ENCODE results near the gene TMEM79. TPM values are rescaled to one million over a fixed set of nuclear protein-coding genes. Genes with fewer than 3 reads are reported as not detected.

Gene TMEM79
- total and polyA plus RNA-seq, 10 donors, result 2.6 to 6.8 (median 4.5) TPM

DNA sequence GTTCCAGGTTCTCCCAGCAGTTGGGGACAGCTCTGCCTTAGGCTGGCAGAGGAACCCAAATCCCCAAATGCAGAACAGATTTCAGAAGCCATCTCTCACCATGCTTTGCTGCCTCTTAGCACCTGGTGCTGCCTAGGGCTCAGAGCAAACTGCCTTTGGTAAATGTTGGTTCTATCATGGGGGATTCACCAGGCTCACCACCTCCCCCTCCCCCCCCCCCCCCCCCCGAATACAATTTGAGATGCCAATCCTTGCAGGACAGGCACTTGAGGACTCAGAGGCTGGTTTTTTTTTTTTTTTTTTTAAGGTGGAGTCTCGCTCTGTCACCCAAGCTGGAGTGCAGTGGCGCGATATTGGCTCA lies 35.8 kb upstream of the TMEM79 start:
- Histone ChIP-seq H3K4me3 (no peak overlapping the region), H3K36me3 (peaks cover 0 to 46% (median 44%) of the 10 kb centered on the region in 6 donors), H3K27ac (no peak overlapping the region), H3K27me3 (replicated peaks in 1 of 7) (peaks cover 0 to 30% (median 12%) of the 10 kb centered on the region in 7 donors), H3K4me1 (peaks cover 11 to 53% (median 21%) of the 10 kb centered on the region in 6 donors), H3K9me3 (no peaks in the 10 kb centered on the region)
- DNase-seq, result no peak
- WGBS, 5 donors, result 76 to 97% (median 86%) methylated on average over 3 to 4 of the region's 4 CpGs
- TF ChIP-seq POLR2AphosphoS5 (IDR thresholded peaks at IDR 0.05), result no peak
- TF ChIP-seq POLR2A (IDR thresholded peaks at IDR 0.05), result no peak
- TF ChIP-seq, protein P1, sequence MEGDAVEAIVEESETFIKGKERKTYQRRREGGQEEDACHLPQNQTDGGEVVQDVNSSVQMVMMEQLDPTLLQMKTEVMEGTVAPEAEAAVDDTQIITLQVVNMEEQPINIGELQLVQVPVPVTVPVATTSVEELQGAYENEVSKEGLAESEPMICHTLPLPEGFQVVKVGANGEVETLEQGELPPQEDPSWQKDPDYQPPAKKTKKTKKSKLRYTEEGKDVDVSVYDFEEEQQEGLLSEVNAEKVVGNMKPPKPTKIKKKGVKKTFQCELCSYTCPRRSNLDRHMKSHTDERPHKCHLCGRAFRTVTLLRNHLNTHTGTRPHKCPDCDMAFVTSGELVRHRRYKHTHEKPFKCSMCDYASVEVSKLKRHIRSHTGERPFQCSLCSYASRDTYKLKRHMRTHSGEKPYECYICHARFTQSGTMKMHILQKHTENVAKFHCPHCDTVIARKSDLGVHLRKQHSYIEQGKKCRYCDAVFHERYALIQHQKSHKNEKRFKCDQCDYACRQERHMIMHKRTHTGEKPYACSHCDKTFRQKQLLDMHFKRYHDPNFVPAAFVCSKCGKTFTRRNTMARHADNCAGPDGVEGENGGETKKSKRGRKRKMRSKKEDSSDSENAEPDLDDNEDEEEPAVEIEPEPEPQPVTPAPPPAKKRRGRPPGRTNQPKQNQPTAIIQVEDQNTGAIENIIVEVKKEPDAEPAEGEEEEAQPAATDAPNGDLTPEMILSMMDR (IDR thresholded peaks at IDR 0.05 in 8 of 11, conservative IDR thresholded peaks at IDR 0.05 in 3 of 11), result no peak
- intact Hi-C loops (cut with DNase I; ENCODE audit: low total_unique reads), result no loop called here

DNA sequence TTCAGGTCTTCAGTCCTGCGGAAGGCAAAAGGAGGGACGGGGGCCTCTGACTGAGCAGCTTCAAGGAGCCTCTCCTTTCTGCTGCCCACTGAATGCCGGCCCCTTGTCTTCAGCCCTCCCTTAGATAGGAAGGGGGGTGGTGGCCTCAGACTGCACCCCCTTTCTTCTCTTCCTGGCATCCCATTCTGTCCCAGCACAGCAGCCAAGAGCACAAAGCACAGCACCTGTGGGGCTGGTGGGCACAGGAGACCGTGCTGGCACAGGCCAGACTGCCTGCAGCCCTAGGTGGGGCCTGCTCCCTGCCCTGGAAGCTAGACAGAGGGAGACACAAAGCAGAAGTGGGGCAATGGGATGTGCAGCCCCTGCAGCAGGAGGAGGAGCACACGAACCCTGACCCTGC lies 34.5 kb upstream of the TMEM79 start:
- H3K36me3 ChIP-seq, result peaks cover 0 to 59% (median 57%) of the 10 kb centered on the region in 6 donors
- DNase-seq, result no peak
- intact Hi-C loops (cut with DNase I; ENCODE audit: low total_unique reads), result no loop called here
- no peak for TF ChIP-seq POLR2A (IDR thresholded peaks at IDR 0.05)
- peak in 1 of 3 donors; percentile 42 for TF ChIP-seq POLR2AphosphoS5 (IDR thresholded peaks at IDR 0.05)
- TF ChIP-seq, protein P1 (IDR thresholded peaks at IDR 0.05 in 8 of 11, conservative IDR thresholded peaks at IDR 0.05 in 3 of 11), result no peak
- no peaks in the 10 kb centered on the region for H3K9me3 ChIP-seq
- H3K4me1 ChIP-seq, result peaks cover 11 to 53% (median 21%) of the 10 kb centered on the region in 6 donors
- peaks cover 0 to 23% (median 12%) of the 10 kb centered on the region in 7 donors for H3K27me3 ChIP-seq (replicated peaks in 1 of 7)
- H3K27ac ChIP-seq, result no peak overlapping the region
- 80 to 93% (median 87%) methylated on average over 5 of the region's 5 CpGs for WGBS, 5 donors
- H3K4me3 ChIP-seq, result no peak overlapping the region

DNA sequence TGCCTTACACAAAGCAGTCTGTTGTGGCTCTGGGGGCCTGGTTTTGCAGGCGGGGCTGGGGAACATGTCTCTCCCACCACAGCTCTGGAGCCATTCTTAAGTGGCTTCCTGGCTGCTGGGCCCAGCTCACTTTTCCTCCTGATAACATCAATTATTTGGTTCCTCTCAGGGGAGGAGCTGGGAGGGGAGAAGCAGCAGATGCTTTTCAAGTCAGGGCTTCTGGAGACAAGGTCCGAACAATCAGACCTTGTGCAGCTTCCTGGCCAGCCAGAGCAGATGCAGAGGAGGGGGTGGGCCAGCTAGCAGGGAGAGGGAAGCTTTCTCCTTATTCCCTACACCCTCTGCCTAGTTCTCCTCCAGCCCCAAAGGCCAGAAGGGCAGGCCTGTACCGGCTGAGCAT lies 32.6 kb upstream of the TMEM79 start:
- peaks cover 0 to 35% (median 5%) of the 10 kb centered on the region in 6 donors for H3K4me1 ChIP-seq
- intact Hi-C loops (cut with DNase I; ENCODE audit: low total_unique reads), result no loop called here
- peaks cover 0 to 3% (median 0%) of the 10 kb centered on the region in 7 donors for H3K27me3 ChIP-seq (replicated peaks in 1 of 7)
- H3K27ac ChIP-seq, result peak overlapping the region in 2 of 8 donors; percentile 0 to 18
- peak in 1 of 3 donors; percentile 45 for TF ChIP-seq POLR2AphosphoS5 (IDR thresholded peaks at IDR 0.05)
- TF ChIP-seq, protein P1 (IDR thresholded peaks at IDR 0.05 in 8 of 11, conservative IDR thresholded peaks at IDR 0.05 in 3 of 11), result no peak
- TF ChIP-seq POLR2A (IDR thresholded peaks at IDR 0.05), result no peak
- H3K36me3 ChIP-seq, result peaks cover 0 to 79% (median 72%) of the 10 kb centered on the region in 6 donors
- no peak for DNase-seq
- WGBS, 5 donors, result 37 to 56% (median 38%) methylated on average over 3 of the region's 3 CpGs
- no peak overlapping the region for H3K4me3 ChIP-seq
- no peaks in the 10 kb centered on the region for H3K9me3 ChIP-seq

DNA sequence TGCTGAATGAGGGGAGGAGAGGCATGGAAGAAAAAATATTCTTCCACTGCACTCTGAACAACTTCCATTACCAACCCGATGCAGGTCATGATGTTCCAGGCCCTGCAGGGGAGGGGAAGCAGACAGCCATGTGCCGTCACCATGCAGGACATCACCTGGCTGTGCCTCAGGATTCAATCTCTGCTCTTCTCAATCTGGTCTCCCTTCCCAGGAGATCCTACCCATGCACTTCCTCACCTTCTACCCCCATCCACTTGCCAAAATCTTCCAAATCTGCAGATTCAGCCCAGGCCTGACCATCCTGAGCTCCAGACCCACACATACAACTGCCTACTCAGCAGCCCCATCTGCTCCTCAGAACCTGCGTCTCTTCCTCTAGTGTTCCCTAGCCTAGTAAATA lies 30.5 kb upstream of the TMEM79 start:
- no peak for DNase-seq
- TF ChIP-seq POLR2A (IDR thresholded peaks at IDR 0.05) (no peak), POLR2AphosphoS5 (IDR thresholded peaks at IDR 0.05) (no peak)
- TF ChIP-seq, protein P1 (IDR thresholded peaks at IDR 0.05 in 8 of 11, conservative IDR thresholded peaks at IDR 0.05 in 3 of 11), result no peak
- WGBS, 5 donors, result 88 to 99% (median 95%) methylated on average over 3 of the region's 3 CpGs

More for the DNA sequence above, 30.5 kb upstream of the TMEM79 start:
- intact Hi-C loops (cut with DNase I; ENCODE audit: low total_unique reads), result no loop called here
- Histone ChIP-seq H3K4me1 (peaks cover 0 to 21% (median 5%) of the 10 kb centered on the region in 6 donors), H3K9me3 (no peaks in the 10 kb centered on the region), H3K36me3 (peaks cover 0 to 100% (median 93%) of the 10 kb centered on the region in 6 donors), H3K27ac (no peak overlapping the region), H3K27me3 (replicated peaks in 1 of 7) (no peaks in the 10 kb centered on the region), H3K4me3 (no peak overlapping the region)
